ENCODE data around the gene SERPINC1. TPM values are rescaled to one million over a fixed set of nuclear protein-coding genes. Genes with fewer than 3 reads are reported as not detected.

The SERPINC1 gene
- total RNA-seq, 2 experiments from 2014 or later = not detected

GRCh38 chr1:173916667-173917066 is 460 bp downstream of the SERPINC1 start:
- Mint-ChIP-seq H3K4me3 (no peak overlapping the region), H3K4me1 (no peaks in the 10 kb centered on the region), H3K27me3 (peaks cover 11% of the 10 kb centered on the region), H3K9me3 (peaks cover 3% of the 10 kb centered on the region), H3K27ac (no peak overlapping the region), H3K36me3 (no peaks in the 10 kb centered on the region)
- ATAC-seq (ENCODE audit: low read depth) (no peak), DNase-seq (no peak)
- POLR2A ChIA-PET = no interaction called here

- Mint-ChIP-seq H3K4me3 (no peak overlapping the region), H3K27ac (no peak overlapping the region), H3K4me1 (no peaks in the 10 kb centered on the region), H3K9me3 (peaks cover 3% of the 10 kb centered on the region), H3K36me3 (no peaks in the 10 kb centered on the region), H3K27me3 (peaks cover 11% of the 10 kb centered on the region)
- POLR2A ChIA-PET = no interaction called here
- ATAC-seq (ENCODE audit: low read depth) = no peak
- DNase-seq = no peak
Measured at GRCh38 chr1:173915596-173915995, 1.5 kb downstream of the SERPINC1 start.

DNA sequence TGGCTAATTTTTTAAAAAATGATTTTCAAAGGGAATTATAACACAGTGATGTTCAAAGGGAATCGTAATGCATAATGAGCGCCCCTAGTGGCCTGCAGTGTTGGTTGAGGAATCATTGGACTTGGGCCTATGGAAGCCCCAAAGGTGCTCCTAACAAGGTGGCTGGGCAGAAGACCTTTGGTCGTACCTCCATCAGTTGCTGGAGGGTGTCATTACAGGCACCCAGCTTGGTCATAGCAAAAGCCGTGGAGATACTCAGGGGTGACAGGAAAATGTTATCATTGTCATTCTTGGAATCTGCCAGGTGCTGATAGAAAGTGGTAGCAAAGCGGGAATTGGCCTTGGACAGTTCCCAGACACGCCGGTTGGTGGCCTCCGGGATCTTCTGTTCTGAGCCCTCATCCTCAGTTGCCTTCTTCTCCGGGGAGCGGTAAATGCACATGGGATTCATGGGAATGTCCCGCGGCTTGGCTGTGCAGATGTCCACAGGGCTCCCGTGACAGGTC is 2.7 kb downstream of the SERPINC1 start:
- DNase-seq (no peak), ATAC-seq (ENCODE audit: low read depth) (no peak)
- POLR2A ChIA-PET = no interaction called here
- no peaks in the 10 kb centered on the region for H3K4me1 Mint-ChIP-seq
- H3K9me3 Mint-ChIP-seq = peaks cover 3% of the 10 kb centered on the region
- peaks cover 9% of the 10 kb centered on the region for H3K27me3 Mint-ChIP-seq
- H3K36me3 Mint-ChIP-seq = no peaks in the 10 kb centered on the region
- no peak overlapping the region for H3K27ac Mint-ChIP-seq
- no peak overlapping the region for H3K4me3 Mint-ChIP-seq

DNA sequence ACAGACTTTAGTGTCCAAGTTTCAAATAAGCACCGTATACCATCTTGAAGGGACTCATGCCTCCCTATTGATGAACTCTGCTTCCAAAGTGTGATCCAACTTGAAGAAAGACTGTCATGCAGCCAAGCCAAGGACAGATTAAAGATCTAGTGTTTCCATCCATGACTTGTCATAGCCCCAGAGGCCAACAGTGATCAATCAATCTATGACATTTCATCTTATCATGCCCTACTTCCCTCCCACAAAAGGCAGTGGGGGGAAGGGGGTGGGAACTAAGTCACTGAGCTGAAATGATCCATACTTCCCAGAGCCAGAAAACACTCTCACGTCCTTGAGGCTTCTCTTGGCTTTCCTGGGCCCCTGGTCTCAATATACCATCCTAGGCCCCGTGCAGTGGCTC is 4.0 kb downstream of the SERPINC1 start:
- no peaks in the 10 kb centered on the region for H3K4me1 Mint-ChIP-seq
- ATAC-seq (ENCODE audit: low read depth) = no peak
- POLR2A ChIA-PET = interaction anchor here (0.6 kb wide), 1 partner anchor 263 kb away, joined by 6 read pairs; no protein-coding TSS in a partner anchor
- peaks cover 5% of the 10 kb centered on the region for H3K9me3 Mint-ChIP-seq
- peaks cover 9% of the 10 kb centered on the region for H3K27me3 Mint-ChIP-seq
- DNase-seq = no peak
- no peak overlapping the region for H3K27ac Mint-ChIP-seq
- H3K4me3 Mint-ChIP-seq = no peak overlapping the region
- no peaks in the 10 kb centered on the region for H3K36me3 Mint-ChIP-seq

- H3K27ac Mint-ChIP-seq = no peak overlapping the region
- no peak for ATAC-seq (ENCODE audit: low read depth)
- POLR2A ChIA-PET = no interaction called here
- no peak for DNase-seq
- H3K4me1 Mint-ChIP-seq = no peaks in the 10 kb centered on the region
- peaks cover 2% of the 10 kb centered on the region for H3K9me3 Mint-ChIP-seq
- no peaks in the 10 kb centered on the region for H3K27me3 Mint-ChIP-seq
- no peaks in the 10 kb centered on the region for H3K36me3 Mint-ChIP-seq
- no peak overlapping the region for H3K4me3 Mint-ChIP-seq
Measured at GRCh38 chr1:173903827-173904531, 13.1 kb downstream of the SERPINC1 start.

DNA sequence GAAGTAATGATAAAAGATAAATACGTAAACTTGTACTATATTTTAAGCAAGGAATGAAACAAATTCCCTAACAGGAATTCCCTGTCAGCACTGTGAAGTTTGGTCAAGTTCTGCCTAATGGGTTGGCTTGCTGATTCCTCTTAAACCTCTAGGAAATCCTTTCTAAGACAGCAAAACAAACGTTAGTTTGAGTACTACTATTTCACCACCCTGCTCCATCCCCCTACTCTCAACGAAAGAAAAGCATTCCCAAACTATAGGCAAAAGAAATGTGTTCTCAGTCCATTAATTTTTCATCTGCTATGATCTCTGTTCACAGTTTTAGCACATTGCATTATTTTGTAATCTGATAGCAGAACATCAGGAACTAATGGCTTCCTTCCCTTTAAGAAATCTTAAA is 16.1 kb downstream of the SERPINC1 start:
- peaks cover 5% of the 10 kb centered on the region for H3K36me3 Mint-ChIP-seq
- no peak overlapping the region for H3K4me3 Mint-ChIP-seq
- H3K9me3 Mint-ChIP-seq = peaks cover 2% of the 10 kb centered on the region
- ATAC-seq (ENCODE audit: low read depth) (no peak), DNase-seq (no peak)
- no peak overlapping the region for H3K27ac Mint-ChIP-seq
- POLR2A ChIA-PET = no interaction called here
- H3K4me1 Mint-ChIP-seq = no peaks in the 10 kb centered on the region
- no peaks in the 10 kb centered on the region for H3K27me3 Mint-ChIP-seq

DNA sequence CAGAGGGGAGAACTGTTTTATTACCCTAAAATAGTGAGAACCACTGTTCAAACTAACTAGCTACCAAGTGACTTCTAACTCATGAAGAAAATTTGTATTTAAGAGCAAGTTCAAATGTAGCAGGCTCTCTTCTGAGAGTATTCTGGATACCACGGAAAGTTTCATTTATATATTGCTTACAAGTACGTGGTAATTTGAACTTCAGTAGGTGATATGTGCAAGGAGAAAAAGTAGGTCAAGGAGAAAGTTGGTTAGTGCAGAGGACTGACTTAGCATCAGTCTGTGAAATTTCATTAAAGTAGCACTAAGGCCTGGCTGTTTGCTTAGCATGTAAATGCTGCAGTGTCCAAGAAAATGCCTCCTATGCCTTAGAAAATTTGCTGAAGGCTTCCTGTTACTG is 16.7 kb downstream of the SERPINC1 start:
- H3K4me1 Mint-ChIP-seq = no peaks in the 10 kb centered on the region
- H3K27ac Mint-ChIP-seq = no peak overlapping the region
- peaks cover 8% of the 10 kb centered on the region for H3K36me3 Mint-ChIP-seq
- H3K9me3 Mint-ChIP-seq = no peaks in the 10 kb centered on the region
- no peak overlapping the region for H3K4me3 Mint-ChIP-seq
- POLR2A ChIA-PET = no interaction called here
- DNase-seq (no peak), ATAC-seq (ENCODE audit: low read depth) (no peak)
- H3K27me3 Mint-ChIP-seq = no peaks in the 10 kb centered on the region

- no peak for DNase-seq
- peaks cover 31% of the 10 kb centered on the region for H3K36me3 Mint-ChIP-seq
- no peaks in the 10 kb centered on the region for H3K4me1 Mint-ChIP-seq
- no peak for ATAC-seq (ENCODE audit: low read depth)
- no peak overlapping the region for H3K4me3 Mint-ChIP-seq
- H3K27me3 Mint-ChIP-seq = no peaks in the 10 kb centered on the region
- no peak overlapping the region for H3K27ac Mint-ChIP-seq
- POLR2A ChIA-PET = no interaction called here
- no peaks in the 10 kb centered on the region for H3K9me3 Mint-ChIP-seq
Measured at GRCh38 chr1:173894189-173894588, 22.9 kb downstream of the SERPINC1 start.

DNA sequence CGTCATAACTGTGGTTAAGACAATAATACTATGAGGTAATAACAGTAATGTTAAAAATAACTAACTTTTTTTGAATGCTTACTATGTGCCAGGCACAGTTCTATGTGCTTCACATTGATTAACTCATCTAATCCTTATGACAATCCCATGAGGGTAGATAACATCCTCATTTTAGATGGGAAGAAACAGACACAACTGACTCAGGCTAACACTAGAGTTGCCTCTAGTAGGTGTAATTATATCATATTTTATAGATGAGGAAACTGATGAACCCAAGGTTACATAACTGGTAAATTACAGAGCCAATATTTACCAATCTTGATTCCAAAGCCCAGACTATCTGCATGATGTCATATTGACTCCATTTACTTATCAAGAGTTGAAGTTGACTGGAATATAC is 23.5 kb downstream of the SERPINC1 start:
- no peaks in the 10 kb centered on the region for H3K4me1 Mint-ChIP-seq
- H3K9me3 Mint-ChIP-seq = no peaks in the 10 kb centered on the region
- H3K36me3 Mint-ChIP-seq = peaks cover 33% of the 10 kb centered on the region
- ATAC-seq (ENCODE audit: low read depth) (no peak), DNase-seq (no peak)
- no peak overlapping the region for H3K27ac Mint-ChIP-seq
- no peaks in the 10 kb centered on the region for H3K27me3 Mint-ChIP-seq
- POLR2A ChIA-PET = no interaction called here
- no peak overlapping the region for H3K4me3 Mint-ChIP-seq

DNA sequence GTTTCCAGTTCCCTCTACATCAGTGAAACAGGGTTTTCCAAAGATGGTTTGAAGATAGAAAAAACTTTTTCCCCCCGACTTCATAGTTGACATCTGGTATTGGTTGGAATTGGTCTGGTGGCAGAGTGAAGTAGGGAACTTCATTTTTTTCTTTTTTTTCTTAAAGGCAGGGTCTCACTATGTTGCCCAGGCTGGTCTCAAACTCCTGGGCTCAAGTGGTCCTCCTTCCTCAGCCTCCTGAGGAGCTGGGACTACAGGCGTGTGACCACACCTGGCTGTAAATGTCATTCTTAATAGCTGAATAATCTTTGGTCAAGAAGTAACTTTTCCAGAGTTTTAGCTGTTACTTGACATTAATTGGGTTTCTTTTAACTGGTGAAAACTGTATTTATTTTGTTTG is 27.2 kb downstream of the SERPINC1 start:
- Mint-ChIP-seq H3K4me1 (peaks cover 7% of the 10 kb centered on the region), H3K36me3 (peaks cover 45% of the 10 kb centered on the region), H3K27me3 (no peaks in the 10 kb centered on the region), H3K9me3 (no peaks in the 10 kb centered on the region), H3K4me3 (no peak overlapping the region), H3K27ac (no peak overlapping the region)
- no peak for ATAC-seq (ENCODE audit: low read depth)
- DNase-seq = no peak
- POLR2A ChIA-PET = no interaction called here

- no peak overlapping the region for H3K27ac Mint-ChIP-seq
- no peaks in the 10 kb centered on the region for H3K9me3 Mint-ChIP-seq
- POLR2A ChIA-PET = no interaction called here
- no peak overlapping the region for H3K4me3 Mint-ChIP-seq
- ATAC-seq (ENCODE audit: low read depth) = no peak
- H3K4me1 Mint-ChIP-seq = peaks cover 7% of the 10 kb centered on the region
- no peak for DNase-seq
- H3K36me3 Mint-ChIP-seq = peaks cover 38% of the 10 kb centered on the region
- H3K27me3 Mint-ChIP-seq = no peaks in the 10 kb centered on the region
Measured at GRCh38 chr1:173888749-173889148, 28.4 kb downstream of the SERPINC1 start.

- Mint-ChIP-seq H3K27me3 (no peaks in the 10 kb centered on the region), H3K9me3 (no peaks in the 10 kb centered on the region), H3K4me3 (no peak overlapping the region), H3K36me3 (peaks cover 36% of the 10 kb centered on the region), H3K27ac (no peak overlapping the region), H3K4me1 (peaks cover 7% of the 10 kb centered on the region)
- no peak for DNase-seq
- POLR2A ChIA-PET = no interaction called here
- ATAC-seq (ENCODE audit: low read depth) = no peak
Measured at GRCh38 chr1:173887627-173888026, 29.5 kb downstream of the SERPINC1 start.

DNA sequence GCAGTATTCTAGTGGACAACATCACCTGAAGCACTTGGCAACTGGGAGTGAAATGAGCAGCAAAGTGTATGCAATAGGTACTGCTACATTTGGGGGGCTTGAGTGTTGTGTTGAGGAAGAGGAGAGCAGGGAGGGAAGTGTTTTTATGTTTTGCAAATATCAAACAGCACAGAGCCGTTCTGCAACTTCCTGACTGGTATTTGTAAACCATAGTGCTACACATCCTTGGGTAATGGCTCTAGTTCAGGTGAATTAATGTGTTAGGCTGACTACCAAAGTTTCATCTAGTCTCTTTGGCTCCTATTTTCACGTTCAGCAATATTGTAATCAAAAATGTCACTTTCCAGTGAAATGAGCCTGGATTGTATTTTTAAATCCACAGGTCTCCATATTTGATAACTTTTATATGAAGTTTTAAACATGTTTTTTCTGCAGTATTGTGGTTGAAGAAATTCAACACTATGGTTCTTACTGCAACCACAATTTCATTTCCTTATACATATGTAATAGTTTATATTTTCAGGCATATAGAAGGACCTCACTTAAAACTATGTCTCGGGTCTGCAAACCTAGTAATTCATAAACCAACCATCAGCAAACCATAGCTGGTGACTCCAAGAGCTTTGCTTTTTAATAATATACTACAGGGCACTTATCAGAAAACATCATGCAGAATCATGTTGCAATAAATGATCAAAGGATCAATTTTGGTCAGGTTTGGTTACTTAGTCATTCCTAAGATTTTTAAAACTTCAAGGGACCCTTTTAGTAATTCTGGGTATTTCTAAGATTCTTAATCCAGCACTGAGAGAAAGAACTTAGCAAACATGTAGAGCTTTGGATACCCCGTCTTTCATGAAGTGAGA is 30.1 kb downstream of the SERPINC1 start:
- Mint-ChIP-seq H3K4me3 (no peak overlapping the region), H3K27me3 (no peaks in the 10 kb centered on the region), H3K27ac (peak overlapping the region; percentile 50), H3K36me3 (peaks cover 36% of the 10 kb centered on the region), H3K9me3 (no peaks in the 10 kb centered on the region), H3K4me1 (peaks cover 7% of the 10 kb centered on the region)
- POLR2A ChIA-PET = no interaction called here
- no peak for ATAC-seq (ENCODE audit: low read depth)
- no peak for DNase-seq

DNA sequence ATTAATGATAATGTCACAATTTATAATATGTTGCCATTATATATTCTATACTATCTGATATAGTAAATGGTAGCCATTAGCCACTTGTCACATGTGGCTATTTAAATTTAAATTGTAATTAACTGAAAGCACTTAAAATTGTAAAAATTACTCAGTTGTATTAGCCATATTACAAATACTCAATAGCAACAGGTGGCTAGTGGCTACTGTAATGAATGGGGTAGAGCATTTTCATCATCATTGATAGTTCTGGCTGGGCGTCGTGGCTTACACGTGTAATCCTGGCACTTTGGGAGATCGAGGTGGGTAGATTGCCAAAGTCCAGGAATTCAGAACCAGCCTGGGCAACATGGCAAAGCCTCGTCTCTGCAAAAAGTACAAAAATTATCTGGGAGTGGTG is 32.4 kb downstream of the SERPINC1 start:
- peaks cover 7% of the 10 kb centered on the region for H3K4me1 Mint-ChIP-seq
- H3K9me3 Mint-ChIP-seq = no peaks in the 10 kb centered on the region
- H3K4me3 Mint-ChIP-seq = no peak overlapping the region
- H3K27ac Mint-ChIP-seq = no peak overlapping the region
- no peak for DNase-seq
- peaks cover 31% of the 10 kb centered on the region for H3K36me3 Mint-ChIP-seq
- POLR2A ChIA-PET = no interaction called here
- ATAC-seq (ENCODE audit: low read depth) = no peak
- H3K27me3 Mint-ChIP-seq = no peaks in the 10 kb centered on the region
